T-helper 1 cell (primary cell): ENCODE results near the gene ZNF326.
"Not testable (repeated sequence)": the region's sequence is repeated elsewhere in the genome, so short reads cannot be mapped to it uniquely, and the experiment has no call there.

Experiments
- DNase-seq, 5 donors: peaks; one replicate each; pipeline ENCODE4 v3.0.0-alpha.2; 2012 to 2020

The ZNF326 gene

GRCh38 chr1:89971600-89971999 is 23.3 kb upstream of the ZNF326 start:
- no peak for DNase-seq

- DNase-seq = no peak
These were observed 22.9 kb upstream of the ZNF326 start for GRCh38 chr1:89972024-89972423.

- DNase-seq = no peak
These were observed 21.3 kb upstream of the ZNF326 start for GRCh38 chr1:89973471-89974127.

- DNase-seq = no peak
These were observed 20.7 kb upstream of the ZNF326 start for GRCh38 chr1:89974256-89974655.

- no peak for DNase-seq
These were observed 20.0 kb upstream of the ZNF326 start for GRCh38 chr1:89974696-89975470.

GRCh38 chr1:89975540-89976125 is 19.3 kb upstream of the ZNF326 start:
- no peak for DNase-seq

- DNase-seq = no peak
These were observed 16.2 kb upstream of the ZNF326 start for GRCh38 chr1:89978755-89979154.

GRCh38 chr1:89980605-89981004 is 14.3 kb upstream of the ZNF326 start:
- no peak for DNase-seq

- not testable (repeated sequence) for DNase-seq
These were observed 12.1 kb upstream of the ZNF326 start for GRCh38 chr1:89982846-89983245.

GRCh38 chr1:89984564-89985116 is 10.3 kb upstream of the ZNF326 start:
- not testable (repeated sequence) for DNase-seq

- no peak for DNase-seq
These were observed 8.9 kb upstream of the ZNF326 start for GRCh38 chr1:89986020-89986419.

- peak in 4 of 5 donors; percentile 28 to 69 (median 34) for DNase-seq
These were observed 7.6 kb upstream of the ZNF326 start for GRCh38 chr1:89987159-89987819.

GRCh38 chr1:89989099-89989498 is 5.8 kb upstream of the ZNF326 start:
- no peak for DNase-seq

GRCh38 chr1:89989799-89990198 is 5.1 kb upstream of the ZNF326 start:
- no peak for DNase-seq

- no peak for DNase-seq
These were observed 3.7 kb upstream of the ZNF326 start for GRCh38 chr1:89990976-89991831.

- DNase-seq = no peak
These were observed 1.4 kb upstream of the ZNF326 start for GRCh38 chr1:89993541-89993940.

GRCh38 chr1:89994231-89994804 is 592 bp upstream of the ZNF326 start:
- no peak for DNase-seq

GRCh38 chr1:89995598-89996449 is 914 bp downstream of the ZNF326 start:
- DNase-seq = no peak

GRCh38 chr1:89996450-89997110 is 1.7 kb downstream of the ZNF326 start:
- DNase-seq = no peak

GRCh38 chr1:89997152-89997551 is 2.2 kb downstream of the ZNF326 start:
- DNase-seq = peak in 1 of 5 donors; percentile 22
